SU-DHL-6 (cell line): ENCODE data around the gene RBMS1.

Experiments
- CTCF ChIP-seq: fragments of 200-600 bp; sonication (generic); IDR thresholded peaks from one replicate; pipeline ENCODE4 v1.5.1; 2017; ENCODE audit warnings: antibody characterized with exemption, mild to moderate bottlenecking, low read length, moderate library complexity; ENCODE audit not compliant: insufficient read depth, poor library complexity, severe bottlenecking
- EZH2phosphoT487 ChIP-seq: fragments of 200-600 bp; sonication (generic), shearing (Covaris generic); conservative IDR thresholded peaks from 2 replicates; pipeline ENCODE4 v1.6.1; 2018; ENCODE audit warnings: mild to moderate bottlenecking, antibody characterized with exemption, low read length, moderate library complexity, mixed read lengths

GRCh38 chr2:160322320-160322719 is 171.3 kb downstream of the RBMS1 start:
- TF ChIP-seq CTCF = no peak
- TF ChIP-seq EZH2phosphoT487 = no peak
